ENCODE results near the gene NCDN.

The NCDN gene

DNA sequence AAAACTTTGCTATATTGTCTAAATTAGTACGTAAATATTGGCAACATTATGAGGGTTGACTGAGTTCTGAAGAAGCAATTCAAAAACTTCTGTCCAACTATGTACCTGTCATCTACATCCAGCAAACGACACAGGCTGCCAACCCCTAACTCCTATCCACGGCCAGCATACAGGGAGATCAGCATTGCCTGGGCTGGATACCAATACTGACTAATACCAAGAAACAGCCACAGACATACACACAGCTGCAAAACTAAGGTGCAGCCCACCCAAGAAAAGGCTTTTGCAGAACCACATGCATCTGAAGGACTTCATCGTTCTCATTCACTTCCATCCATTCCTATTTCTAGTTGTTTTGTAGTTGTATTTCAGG, 2.4 kb upstream of the NCDN start:
- DNase-seq (ENCODE audit: low read depth in 2 of 2), result no peak

DNA sequence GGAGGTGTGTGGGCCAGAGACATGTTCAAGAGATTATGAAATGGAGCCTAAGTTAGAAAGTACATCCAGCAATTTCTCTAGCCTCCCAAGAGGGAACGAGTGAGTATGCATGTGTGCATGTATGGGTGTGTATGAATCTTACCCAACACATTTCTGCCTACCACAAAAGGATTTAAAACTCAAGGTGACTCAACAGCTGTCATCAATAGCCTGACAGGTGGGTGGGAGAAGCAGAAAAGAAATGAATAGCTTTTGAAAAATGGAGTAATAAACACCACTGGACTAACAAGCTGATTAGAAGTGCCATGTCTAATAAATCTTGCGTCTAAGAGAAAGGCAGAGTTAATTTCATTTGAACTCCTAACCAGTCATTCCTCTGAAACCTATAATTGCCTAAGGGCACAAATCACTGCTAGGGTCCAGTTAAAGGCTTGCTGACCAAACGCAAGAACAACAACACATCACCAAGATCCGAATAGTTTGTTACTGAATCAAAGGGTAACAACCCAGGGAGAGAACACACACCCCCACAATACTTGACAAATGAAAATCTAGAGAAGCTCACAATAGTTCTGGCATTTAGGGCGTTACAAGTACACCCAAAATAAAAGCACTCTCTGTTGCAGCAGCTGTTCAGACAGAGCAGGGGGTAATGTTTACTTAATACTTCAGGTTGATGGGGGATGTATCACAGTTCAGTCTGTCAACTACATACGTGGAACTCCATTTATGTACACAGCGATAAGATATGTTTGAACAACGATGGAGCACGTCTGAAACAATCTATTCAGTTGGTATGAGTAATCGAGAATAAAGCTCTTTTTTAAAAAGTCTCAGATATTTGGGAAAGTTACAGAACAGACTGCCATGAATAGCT, 1.8 kb upstream of the NCDN start:
- no peak for DNase-seq (ENCODE audit: low read depth in 2 of 2)

DNA sequence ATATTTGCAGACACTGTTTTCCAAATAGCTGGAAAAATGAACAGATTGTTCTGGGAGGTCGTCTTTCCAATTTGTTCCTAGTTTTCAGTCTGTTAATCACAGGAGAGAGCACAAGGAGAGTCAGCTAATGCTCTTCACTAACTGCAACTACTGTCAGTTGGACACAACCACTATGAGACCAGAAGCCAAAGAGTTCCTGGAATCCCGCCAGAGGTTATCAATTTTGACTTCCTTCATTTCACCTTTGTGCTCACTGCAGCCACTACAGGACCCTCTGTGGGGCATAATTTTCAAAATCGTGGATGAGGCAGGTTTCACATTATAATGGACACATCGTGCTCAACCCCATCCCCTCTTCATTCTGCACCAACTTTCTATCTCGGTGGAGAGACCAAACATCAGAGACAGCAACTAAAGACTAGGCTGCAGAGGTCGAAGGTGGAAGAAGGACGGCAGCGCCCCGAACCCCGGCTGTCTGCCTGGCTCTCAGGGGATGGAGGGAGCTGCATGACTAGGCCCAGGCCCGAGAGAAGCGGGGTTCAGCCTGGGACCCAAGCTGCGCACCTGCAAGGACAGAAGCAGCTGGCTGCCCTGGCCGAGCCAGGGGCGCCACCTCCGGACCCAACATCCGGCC, 998 bp upstream of the NCDN start:
- no peak for DNase-seq (ENCODE audit: low read depth in 2 of 2)

DNA sequence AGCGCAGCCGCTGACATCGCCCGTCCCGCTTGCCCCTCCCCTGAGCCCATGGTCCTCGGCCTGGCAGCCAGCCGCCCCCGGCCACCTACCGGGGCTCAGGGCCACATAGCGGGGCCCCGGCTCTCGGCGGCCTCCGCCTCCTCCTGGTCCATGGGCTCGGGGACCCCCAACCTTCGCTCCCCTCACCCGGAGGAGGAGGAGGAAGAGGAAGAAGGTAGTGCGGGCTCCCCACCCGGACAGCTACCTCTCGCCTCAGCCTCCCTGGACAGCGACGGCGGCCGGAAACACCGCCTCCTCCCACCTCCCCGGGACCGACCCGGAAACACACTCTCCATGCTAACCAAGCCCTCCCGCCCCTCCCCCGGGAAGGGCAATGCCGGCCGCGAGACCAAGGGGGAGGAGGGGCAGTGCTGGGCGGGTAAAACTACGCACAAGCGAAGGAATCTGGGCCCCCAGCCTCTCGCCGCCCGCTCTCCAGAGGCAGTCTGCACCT, 435 bp upstream of the NCDN start, which contains the start of gene KIAA0319L:
TSS of gene KIAA0319L (minus strand) at position 286 of the 493 bp plus-strand sequence. CDS start 2,912 bp downstream, outside the sequence.
- no peak for DNase-seq (ENCODE audit: low read depth in 2 of 2)

DNA sequence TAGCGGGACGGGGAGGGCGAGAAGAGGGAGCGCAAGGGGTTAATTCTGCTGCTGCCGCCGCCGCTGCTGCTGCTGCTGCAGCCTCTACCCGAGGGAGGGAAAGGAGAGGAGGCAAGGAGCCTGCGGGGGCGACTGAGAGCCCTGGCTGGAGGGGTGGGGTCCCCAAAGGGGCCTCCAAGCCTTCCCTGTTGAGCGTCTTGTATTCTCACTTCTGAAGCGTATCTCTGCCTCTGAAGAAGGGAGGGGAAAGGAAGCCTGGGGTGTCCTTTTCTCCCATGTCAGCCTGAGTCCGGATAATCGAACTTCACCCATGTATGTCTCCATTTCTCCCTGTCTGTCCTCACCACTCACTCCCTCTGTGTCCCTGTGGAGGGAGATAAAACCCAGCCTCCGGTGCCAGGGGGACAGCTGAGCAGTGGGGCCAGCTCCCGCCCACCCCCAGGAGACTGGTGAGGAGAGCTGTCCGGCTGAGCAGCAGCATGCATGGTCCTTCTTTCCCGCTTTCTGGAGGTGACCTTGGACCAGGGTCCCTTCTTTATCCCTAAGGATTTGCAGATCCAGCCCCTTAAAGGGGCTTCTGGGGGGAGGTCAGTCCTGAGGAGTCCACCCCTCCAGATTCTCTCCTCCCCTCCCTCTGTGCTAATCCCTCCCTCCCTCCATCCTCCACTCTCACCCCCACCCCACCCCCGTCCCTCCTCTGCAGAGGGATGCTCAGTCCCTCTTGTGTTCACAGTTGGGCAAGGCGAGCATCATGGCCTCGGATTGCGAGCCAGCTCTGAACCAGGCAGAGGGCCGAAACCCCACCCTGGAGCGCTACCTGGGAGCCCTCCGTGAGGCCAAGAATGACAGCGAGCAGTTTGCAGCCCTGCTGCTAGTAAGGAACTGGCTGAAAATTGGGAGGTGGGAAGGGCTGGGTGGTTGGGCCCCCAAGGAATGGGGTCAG, 1.0 kb downstream of the NCDN start:
- DNase-seq (ENCODE audit: low read depth in 2 of 2), result no peak

DNA sequence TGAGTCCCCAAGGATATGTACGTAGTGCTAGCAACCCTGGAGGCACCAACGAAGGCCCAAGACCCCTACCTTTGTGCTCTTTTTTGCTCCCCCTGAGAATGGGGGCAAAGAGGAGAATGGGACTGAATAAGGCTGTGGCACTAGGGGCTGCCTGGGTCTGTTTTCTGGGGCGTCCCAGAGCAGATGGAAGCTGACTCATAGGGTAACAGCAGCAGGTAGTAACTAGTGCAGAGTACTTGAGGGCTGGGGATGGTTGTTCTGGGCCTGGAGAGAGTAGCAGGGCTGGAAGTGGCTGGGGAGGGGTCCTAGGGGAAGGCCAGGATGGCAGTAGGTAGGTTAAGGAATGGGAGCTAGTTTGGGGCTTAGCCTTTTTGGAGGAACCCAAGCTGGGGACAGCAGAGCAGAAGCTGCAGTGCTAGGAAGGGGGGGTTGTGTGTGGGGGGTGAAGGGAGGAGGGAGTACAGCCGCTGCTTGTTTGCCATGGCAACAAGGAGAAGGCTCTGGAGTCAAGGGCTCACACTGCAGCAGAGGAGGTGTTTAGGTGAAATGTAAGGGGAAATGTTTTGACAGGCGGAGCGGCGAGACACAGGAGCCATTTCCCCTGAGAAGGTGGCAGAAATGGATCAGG, 1.8 kb downstream of the NCDN start:
- no peak for DNase-seq (ENCODE audit: low read depth in 2 of 2)

DNA sequence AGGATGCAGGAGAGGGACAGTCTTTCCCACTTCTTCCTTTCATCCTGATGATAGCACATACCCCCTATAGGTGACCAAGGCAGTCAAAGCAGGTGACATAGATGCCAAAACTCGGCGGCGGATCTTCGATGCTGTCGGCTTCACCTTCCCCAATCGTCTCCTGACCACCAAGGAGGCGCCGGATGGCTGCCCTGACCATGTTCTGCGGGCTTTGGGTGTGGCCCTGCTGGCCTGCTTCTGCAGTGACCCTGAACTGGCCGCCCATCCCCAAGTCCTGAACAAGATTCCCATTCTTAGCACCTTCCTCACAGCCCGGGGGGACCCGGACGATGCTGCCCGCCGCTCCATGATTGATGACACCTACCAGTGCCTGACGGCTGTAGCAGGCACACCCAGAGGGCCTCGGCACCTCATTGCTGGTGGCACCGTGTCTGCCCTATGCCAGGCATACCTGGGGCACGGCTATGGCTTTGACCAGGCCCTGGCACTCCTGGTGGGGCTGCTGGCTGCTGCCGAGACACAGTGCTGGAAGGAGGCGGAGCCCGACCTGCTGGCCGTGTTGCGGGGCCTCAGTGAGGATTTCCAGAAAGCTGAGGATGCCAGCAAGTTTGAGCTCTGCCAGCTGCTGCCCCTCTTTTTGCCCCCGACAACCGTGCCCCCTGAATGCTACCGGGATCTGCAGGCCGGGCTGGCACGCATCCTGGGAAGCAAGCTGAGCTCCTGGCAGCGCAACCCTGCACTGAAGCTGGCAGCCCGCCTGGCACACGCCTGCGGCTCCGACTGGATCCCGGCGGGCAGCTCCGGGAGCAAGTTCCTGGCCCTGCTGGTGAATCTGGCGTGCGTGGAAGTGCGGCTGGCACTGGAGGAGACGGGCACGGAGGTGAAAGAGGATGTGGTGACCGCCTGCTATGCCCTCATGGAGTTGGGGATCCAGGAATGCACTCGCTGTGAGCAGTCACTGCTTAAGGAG, 2.9 kb downstream of the NCDN start:
- no peak for DNase-seq (ENCODE audit: low read depth in 2 of 2)

DNA sequence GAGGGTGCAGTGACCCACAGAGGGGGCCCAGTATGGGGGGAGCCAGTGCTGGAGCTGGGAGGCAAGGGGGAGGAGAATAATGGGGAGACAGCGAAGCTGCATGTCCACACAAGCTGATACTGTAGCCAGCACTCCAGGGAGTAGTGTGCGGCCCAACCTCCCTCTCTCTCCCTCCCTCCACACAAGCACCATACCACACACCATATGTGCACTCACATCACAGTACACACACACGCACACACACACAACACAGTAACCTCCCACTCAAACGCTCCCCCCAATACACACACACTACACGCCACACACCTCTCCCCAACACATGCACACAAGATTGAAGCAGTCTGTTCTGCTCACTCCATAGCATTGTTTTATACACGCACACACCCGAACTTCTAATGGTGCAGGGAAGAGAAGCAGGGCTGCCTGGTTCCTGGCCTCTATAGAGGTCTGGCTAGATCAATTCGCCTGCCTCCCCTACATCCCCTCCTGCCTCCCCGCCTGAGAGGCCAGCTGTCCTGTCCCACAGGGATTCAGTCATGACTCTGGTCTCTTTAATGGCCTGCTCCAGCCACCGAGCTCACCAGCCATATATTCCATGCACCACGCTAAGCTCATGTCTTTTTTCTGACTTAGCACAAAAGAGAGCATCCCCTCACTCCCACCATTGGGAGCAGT, 3.8 kb downstream of the NCDN start:
- no peak for DNase-seq (ENCODE audit: low read depth in 2 of 2)

DNA sequence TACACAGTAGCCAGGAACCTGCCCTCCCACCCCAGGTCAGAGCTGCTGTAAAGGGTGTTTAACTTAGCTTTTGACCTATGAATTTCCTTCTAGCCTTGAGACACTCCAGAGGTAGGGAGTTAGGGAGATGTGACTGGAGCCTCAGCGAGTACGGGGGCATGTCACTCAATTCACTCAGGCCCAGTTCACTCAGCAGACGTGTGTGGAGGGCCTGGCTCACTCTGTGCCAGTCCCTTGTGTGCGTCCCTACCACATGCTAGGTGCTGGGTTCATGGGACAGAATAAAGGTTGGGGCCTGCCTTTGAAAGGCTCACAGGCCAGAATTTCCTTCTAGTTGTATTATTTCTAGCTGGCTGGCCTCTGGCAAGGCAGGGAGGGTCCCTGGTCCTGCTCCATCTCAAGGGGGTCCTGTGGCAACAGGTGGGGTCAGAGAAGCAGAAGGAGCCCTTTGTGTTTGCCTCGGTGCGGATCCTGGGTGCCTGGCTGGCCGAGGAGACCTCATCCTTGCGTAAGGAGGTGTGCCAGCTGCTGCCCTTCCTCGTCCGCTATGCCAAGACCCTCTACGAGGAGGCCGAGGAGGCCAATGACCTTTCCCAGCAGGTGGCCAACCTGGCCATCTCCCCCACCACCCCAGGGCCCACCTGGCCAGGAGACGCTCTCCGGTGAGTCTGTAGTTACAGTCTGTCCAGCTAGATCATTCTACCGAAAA, 4.5 kb downstream of the NCDN start:
- DNase-seq (ENCODE audit: low read depth in 2 of 2), result no peak

DNA sequence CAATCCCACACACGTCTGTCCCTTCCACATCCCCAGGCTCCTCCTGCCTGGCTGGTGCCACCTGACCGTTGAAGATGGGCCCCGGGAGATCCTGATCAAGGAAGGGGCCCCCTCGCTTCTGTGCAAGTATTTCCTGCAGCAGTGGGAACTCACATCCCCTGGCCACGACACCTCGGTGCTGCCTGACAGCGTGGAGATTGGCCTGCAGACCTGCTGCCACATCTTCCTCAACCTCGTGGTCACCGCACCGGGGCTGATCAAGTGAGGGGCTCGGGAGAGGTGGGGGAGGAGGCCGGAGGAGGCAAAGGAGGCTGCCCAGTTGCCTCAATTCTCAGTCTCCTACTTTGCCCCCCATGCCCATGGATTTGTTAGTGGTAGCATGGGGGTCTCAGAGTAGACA, 5.6 kb downstream of the NCDN start:
- DNase-seq (ENCODE audit: low read depth in 2 of 2), result no peak

DNA sequence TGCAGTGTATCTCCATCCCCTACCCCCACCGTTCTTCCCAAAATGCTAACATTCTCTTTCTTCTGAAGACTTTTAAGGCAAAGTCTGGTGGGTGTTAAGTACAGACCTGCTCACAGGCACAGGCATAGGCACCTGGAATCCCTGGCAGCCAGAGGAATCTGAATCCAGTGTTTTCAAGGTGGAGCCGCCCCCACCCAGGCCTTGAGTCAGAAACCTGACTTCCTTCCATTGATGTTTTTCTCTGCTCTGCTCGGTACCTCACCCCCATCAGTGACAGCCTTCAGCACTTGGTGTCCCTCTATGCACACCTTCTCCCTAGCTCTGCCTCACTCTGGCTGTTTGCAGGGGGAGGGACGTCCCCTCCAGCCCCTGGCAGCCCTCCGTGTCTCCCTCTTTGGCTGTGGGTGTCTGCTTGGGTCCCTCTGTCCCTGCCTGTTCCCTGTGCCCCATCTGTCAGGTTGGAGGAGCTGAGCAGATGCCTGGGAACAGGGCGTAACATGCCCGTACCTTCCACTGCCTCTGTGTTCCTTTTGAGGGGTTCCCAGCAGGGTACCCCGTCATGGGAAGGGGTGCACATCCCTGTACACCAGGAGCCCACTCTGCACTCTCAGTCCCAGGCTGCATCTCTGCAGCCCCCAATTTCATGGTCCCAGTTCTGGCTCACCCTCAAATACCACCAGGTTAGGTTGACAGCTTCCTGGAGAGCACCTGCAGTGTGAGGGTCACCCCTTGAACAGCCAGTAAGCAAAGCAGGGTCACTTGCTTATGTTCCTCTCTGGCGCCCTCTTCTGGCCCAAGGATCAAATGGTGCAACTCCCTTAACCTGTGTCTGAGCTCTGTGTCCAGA, 6.7 kb downstream of the NCDN start:
- DNase-seq (ENCODE audit: low read depth in 2 of 2), result peak; percentile 75 to 85

DNA sequence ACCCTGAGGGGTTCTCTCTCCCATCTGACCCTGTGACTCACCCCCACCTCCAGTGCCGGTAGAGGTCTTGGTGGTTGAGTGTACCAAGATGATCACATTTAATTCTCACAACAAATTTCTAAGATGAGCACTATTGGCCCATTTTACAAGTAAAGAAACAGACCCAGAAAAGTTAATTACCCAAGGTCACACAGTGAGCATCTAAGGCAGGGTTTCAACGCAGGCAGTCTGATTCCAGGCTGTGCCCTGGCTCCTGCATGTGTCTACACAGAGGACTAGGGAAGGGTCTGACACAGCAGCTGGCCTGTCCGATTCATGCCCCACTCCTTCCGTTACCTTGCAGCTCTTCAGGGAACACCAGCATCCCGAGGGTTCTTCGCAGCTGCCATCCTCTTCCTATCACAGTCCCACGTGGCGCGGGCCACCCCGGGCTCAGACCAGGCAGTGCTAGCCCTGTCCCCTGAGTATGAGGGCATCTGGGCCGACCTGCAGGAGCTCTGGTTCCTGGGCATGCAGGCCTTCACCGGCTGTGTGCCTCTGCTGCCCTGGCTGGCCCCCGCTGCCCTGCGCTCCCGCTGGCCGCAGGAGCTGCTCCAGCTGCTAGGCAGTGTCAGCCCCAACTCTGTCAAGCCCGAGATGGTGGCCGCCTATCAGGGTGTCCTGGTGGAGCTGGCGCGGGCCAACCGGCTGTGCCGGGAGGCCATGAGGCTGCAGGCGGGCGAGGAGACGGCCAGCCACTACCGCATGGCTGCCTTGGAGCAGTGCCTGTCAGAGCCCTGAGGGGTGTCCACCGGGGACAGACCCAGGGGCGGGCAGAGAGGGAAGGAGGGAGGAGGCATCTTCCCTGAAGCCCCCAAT, 7.5 kb downstream of the NCDN start:
- no peak for DNase-seq (ENCODE audit: low read depth in 2 of 2)

DNA sequence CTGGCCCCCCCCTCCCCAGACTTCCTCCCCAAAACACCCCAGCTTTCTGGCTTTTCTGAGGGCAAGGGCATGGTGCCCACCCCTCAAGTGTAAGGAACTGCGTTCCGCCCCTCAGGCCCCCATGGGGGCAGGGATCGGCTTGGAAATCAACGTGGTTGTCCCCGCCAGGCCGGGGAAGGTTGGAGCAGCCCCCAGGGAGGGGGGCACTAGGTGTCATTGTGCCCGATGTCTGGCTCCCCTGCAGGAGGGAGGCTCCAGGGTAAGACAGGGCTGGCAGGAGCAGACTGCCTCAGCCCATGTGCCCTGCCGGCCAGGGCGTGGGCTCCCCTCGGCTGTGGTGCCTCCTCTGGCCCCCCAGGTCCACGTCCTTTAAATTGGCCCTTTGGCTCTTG, 8.1 kb downstream of the NCDN start:
- no peak for DNase-seq (ENCODE audit: low read depth in 2 of 2)

DNA sequence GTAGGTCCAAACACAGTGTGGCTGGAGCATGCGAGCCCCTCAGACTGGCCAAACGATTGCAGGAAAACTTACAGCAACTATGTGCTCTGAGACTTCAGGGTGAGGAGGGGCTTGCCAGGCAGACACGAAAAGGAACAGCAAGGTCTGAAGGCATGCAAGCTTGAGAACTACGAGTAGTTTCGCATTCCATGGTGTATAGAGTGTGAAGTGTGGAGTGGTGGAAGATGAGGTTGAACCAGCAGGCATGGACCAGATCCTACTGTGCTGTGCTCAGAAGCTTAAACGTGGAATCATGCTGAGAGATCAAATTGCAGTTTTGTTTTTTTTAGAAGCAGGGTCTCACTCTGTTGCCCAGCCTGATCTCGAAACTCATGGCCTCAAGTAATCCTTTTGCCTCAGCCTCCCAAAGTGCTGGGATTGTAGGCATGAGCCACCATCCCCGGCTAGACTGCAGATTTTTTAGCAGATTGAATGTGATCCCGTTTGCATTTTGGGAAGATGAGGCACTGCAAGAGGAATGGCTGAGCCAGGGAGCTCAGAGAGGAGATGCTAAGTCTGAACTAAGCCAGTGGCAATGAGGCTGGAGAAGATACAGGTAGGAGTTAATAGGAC, 10.5 kb downstream of the NCDN start:
- no peak for DNase-seq (ENCODE audit: low read depth in 2 of 2)

DNA sequence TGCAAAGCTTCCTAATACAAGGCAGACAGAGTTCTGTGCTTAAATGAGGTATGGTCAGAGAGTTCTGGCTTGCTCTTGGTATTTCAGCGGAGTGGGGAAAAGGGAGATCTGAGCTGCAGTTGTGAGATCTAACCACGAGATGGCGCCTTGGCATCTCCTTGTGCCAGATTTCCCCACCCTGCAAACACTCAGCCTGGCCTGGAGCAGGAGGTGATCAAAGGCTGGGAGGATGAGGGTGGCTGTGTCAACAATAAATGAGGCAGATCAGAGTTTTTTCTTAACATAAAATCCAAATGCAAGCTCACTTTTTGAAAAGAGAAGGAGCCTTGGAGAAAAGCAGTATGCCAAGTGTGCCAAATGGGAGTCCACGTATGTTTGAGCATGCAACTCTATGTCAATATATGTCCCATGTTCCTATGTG, 11.4 kb downstream of the NCDN start:
- DNase-seq (ENCODE audit: low read depth in 2 of 2), result peak in 1 of 2 donors; percentile 61

DNA sequence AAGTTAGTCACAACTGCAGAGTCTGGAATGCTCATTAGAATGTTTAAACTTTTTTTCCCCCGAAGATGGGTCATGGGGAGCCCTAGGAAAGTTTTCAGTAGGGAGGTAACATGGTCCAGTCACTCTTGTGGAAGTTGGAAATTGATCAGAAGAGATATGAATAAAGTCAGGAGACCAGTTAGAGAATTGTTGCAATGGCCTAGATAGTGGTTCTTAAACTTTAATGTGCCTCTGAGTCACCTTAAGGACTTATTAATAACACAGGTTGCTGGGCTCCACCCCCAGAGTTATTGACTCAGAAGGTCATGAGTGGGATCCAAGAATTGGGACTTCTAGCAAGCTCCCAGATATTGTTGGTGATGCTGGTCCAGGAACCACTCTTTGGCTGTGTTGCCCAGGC, 12.3 kb downstream of the NCDN start:
- no peak for DNase-seq (ENCODE audit: low read depth in 2 of 2)
